Measurements from ENCODE around the gene FMN1. TPM values are rescaled to one million over a fixed set of nuclear protein-coding genes. Genes with fewer than 3 reads are reported as not detected.

FMN1 gene
- total RNA-seq, 1 experiment from 2014 or later, result 1.2 TPM

GRCh38 chr15:33089165-33089877 lies 105.2 kb downstream of the FMN1 start:
- no peak for TF ChIP-seq CTCF (IDR thresholded peaks at IDR 0.05; ENCODE audit: unreplicated experiment)
- H3K27me3 Mint-ChIP-seq (ENCODE audit: insufficient read depth, unreplicated experiment), result no peaks in the 10 kb centered on the region

GRCh38 chr15:33086500-33087121 lies 107.9 kb downstream of the FMN1 start:
- TF ChIP-seq CTCF (IDR thresholded peaks at IDR 0.05; ENCODE audit: unreplicated experiment), result peak; percentile 42
- Mint-ChIP-seq H3K9me3 (ENCODE audit: unreplicated experiment) (no peaks in the 10 kb centered on the region), H3K4me3 (ENCODE audit: unreplicated experiment) (no peak overlapping the region), H3K27me3 (ENCODE audit: insufficient read depth, unreplicated experiment) (no peaks in the 10 kb centered on the region), H3K36me3 (ENCODE audit: insufficient read depth, unreplicated experiment) (no peaks in the 10 kb centered on the region), H3K27ac (ENCODE audit: low read depth, unreplicated experiment) (no peak overlapping the region), H3K4me1 (ENCODE audit: insufficient read depth, unreplicated experiment) (no peaks in the 10 kb centered on the region)
- CTCF ChIA-PET, result interaction anchor here (0.6 to 13.3 kb wide), 41 partner anchors 9 to 1013 kb away, joined by 3 to 292 read pairs (median 4); no protein-coding TSS in a partner anchor
- intact Hi-C loops (cut with micrococcal nuclease), result loop anchor here (1.0 to 5.0 kb wide), 3 partner anchors 46 to 146 kb away; no protein-coding TSS in a partner anchor
- peak; percentile 63 for DNase-seq (ENCODE audit: unreplicated experiment)
- no TSS peak for BruUV-seq (replicated peaks)
- POLR2A ChIA-PET, result interaction anchor here (0.6 to 1.6 kb wide), 7 partner anchors 16 to 51 kb away, joined by 3 to 12 read pairs (median 3); no protein-coding TSS in a partner anchor

More at GRCh38 chr15:33089165-33089877, 105.2 kb downstream of the FMN1 start:
- Mint-ChIP-seq H3K27ac (ENCODE audit: low read depth, unreplicated experiment) (no peak overlapping the region), H3K9me3 (ENCODE audit: unreplicated experiment) (no peaks in the 10 kb centered on the region), H3K4me1 (ENCODE audit: insufficient read depth, unreplicated experiment) (no peaks in the 10 kb centered on the region), H3K36me3 (ENCODE audit: insufficient read depth, unreplicated experiment) (no peaks in the 10 kb centered on the region), H3K4me3 (ENCODE audit: unreplicated experiment) (no peak overlapping the region)
- BruUV-seq (replicated peaks), result no TSS peak
- no peak for DNase-seq (ENCODE audit: unreplicated experiment)
- intact Hi-C loops (cut with micrococcal nuclease), result loop anchor here (5.0 kb wide), 1 partner anchor 143 kb away; no protein-coding TSS in a partner anchor
- CTCF ChIA-PET, result interaction anchor here (0.6 to 13.3 kb wide), 8 partner anchors 10 to 611 kb away, joined by 3 to 292 read pairs (median 6); no protein-coding TSS in a partner anchor
- POLR2A ChIA-PET, result interaction anchor here (1.0 to 1.6 kb wide), 5 partner anchors 12 to 56 kb away, joined by 3 to 9 read pairs (median 5); no protein-coding TSS in a partner anchor

- CTCF ChIA-PET, result interaction anchor here (0.6 to 13.3 kb wide), 3 partner anchors 49 to 130 kb away, joined by 3 to 292 read pairs (median 4); no protein-coding TSS in a partner anchor
- Mint-ChIP-seq H3K9me3 (ENCODE audit: unreplicated experiment) (no peaks in the 10 kb centered on the region), H3K36me3 (ENCODE audit: insufficient read depth, unreplicated experiment) (no peaks in the 10 kb centered on the region), H3K27ac (ENCODE audit: low read depth, unreplicated experiment) (no peak overlapping the region), H3K4me1 (ENCODE audit: insufficient read depth, unreplicated experiment) (no peaks in the 10 kb centered on the region), H3K27me3 (ENCODE audit: insufficient read depth, unreplicated experiment) (no peaks in the 10 kb centered on the region), H3K4me3 (ENCODE audit: unreplicated experiment) (no peak overlapping the region)
- no peak for TF ChIP-seq CTCF (IDR thresholded peaks at IDR 0.05; ENCODE audit: unreplicated experiment)
- POLR2A ChIA-PET, result interaction anchor here (0.8 kb wide), 1 partner anchor 48 kb away, joined by 4 read pairs; no protein-coding TSS in a partner anchor
- no peak for DNase-seq (ENCODE audit: unreplicated experiment)
- BruUV-seq (replicated peaks), result no TSS peak
- intact Hi-C loops (cut with micrococcal nuclease), result loop anchor here (5.0 kb wide), 1 partner anchor 148 kb away; no protein-coding TSS in a partner anchor
Measured at GRCh38 chr15:33084661-33085060, 109.9 kb downstream of the FMN1 start.

All from MCF 10A (cell line).